ENCODE measurements around the gene PRDM12. TPM values are rescaled to one million over a fixed set of nuclear protein-coding genes. Genes with fewer than 3 reads are reported as not detected.

Gene PRDM12
- total and polyA plus RNA-seq, 2 of the 8 experiments (the other 6 are each of a cell fraction or from before 2014, with no cell fraction given), result 0.14 to 0.22 TPM

DNA sequence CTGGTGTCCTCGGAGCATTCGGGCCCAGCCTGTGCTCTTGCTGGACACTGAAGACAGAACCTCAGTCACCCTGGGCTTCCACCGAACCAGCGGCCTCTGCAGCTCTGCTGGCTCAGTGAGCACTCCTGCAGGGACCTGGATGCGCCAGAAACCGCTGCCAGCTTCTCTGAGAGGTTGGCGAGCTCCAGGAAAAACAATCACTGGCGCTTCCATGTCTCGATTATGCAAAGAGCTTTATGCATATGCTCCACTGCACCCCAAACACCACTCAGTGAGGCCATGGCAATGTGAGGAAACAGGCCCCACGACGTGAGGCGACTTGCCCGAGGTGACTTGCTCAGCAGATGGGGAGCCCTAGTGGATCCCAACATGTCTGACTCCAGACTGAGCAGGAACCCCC lies 11.0 kb downstream of the PRDM12 start (continued):
- TF ChIP-seq, protein P1, sequence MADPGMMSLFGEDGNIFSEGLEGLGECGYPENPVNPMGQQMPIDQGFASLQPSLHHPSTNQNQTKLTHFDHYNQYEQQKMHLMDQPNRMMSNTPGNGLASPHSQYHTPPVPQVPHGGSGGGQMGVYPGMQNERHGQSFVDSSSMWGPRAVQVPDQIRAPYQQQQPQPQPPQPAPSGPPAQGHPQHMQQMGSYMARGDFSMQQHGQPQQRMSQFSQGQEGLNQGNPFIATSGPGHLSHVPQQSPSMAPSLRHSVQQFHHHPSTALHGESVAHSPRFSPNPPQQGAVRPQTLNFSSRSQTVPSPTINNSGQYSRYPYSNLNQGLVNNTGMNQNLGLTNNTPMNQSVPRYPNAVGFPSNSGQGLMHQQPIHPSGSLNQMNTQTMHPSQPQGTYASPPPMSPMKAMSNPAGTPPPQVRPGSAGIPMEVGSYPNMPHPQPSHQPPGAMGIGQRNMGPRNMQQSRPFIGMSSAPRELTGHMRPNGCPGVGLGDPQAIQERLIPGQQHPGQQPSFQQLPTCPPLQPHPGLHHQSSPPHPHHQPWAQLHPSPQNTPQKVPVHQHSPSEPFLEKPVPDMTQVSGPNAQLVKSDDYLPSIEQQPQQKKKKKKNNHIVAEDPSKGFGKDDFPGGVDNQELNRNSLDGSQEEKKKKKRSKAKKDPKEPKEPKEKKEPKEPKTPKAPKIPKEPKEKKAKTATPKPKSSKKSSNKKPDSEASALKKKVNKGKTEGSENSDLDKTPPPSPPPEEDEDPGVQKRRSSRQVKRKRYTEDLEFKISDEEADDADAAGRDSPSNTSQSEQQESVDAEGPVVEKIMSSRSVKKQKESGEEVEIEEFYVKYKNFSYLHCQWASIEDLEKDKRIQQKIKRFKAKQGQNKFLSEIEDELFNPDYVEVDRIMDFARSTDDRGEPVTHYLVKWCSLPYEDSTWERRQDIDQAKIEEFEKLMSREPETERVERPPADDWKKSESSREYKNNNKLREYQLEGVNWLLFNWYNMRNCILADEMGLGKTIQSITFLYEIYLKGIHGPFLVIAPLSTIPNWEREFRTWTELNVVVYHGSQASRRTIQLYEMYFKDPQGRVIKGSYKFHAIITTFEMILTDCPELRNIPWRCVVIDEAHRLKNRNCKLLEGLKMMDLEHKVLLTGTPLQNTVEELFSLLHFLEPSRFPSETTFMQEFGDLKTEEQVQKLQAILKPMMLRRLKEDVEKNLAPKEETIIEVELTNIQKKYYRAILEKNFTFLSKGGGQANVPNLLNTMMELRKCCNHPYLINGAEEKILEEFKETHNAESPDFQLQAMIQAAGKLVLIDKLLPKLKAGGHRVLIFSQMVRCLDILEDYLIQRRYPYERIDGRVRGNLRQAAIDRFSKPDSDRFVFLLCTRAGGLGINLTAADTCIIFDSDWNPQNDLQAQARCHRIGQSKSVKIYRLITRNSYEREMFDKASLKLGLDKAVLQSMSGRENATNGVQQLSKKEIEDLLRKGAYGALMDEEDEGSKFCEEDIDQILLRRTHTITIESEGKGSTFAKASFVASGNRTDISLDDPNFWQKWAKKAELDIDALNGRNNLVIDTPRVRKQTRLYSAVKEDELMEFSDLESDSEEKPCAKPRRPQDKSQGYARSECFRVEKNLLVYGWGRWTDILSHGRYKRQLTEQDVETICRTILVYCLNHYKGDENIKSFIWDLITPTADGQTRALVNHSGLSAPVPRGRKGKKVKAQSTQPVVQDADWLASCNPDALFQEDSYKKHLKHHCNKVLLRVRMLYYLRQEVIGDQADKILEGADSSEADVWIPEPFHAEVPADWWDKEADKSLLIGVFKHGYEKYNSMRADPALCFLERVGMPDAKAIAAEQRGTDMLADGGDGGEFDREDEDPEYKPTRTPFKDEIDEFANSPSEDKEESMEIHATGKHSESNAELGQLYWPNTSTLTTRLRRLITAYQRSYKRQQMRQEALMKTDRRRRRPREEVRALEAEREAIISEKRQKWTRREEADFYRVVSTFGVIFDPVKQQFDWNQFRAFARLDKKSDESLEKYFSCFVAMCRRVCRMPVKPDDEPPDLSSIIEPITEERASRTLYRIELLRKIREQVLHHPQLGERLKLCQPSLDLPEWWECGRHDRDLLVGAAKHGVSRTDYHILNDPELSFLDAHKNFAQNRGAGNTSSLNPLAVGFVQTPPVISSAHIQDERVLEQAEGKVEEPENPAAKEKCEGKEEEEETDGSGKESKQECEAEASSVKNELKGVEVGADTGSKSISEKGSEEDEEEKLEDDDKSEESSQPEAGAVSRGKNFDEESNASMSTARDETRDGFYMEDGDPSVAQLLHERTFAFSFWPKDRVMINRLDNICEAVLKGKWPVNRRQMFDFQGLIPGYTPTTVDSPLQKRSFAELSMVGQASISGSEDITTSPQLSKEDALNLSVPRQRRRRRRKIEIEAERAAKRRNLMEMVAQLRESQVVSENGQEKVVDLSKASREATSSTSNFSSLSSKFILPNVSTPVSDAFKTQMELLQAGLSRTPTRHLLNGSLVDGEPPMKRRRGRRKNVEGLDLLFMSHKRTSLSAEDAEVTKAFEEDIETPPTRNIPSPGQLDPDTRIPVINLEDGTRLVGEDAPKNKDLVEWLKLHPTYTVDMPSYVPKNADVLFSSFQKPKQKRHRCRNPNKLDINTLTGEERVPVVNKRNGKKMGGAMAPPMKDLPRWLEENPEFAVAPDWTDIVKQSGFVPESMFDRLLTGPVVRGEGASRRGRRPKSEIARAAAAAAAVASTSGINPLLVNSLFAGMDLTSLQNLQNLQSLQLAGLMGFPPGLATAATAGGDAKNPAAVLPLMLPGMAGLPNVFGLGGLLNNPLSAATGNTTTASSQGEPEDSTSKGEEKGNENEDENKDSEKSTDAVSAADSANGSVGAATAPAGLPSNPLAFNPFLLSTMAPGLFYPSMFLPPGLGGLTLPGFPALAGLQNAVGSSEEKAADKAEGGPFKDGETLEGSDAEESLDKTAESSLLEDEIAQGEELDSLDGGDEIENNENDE (IDR thresholded peaks at IDR 0.05; ENCODE audit: insufficient replicate concordance, low read length), result no peak
- no peak for TF ChIP-seq SRF (IDR thresholded peaks at IDR 0.05; ENCODE audit: low read depth, low read length)
- TF ChIP-seq, protein P2, sequence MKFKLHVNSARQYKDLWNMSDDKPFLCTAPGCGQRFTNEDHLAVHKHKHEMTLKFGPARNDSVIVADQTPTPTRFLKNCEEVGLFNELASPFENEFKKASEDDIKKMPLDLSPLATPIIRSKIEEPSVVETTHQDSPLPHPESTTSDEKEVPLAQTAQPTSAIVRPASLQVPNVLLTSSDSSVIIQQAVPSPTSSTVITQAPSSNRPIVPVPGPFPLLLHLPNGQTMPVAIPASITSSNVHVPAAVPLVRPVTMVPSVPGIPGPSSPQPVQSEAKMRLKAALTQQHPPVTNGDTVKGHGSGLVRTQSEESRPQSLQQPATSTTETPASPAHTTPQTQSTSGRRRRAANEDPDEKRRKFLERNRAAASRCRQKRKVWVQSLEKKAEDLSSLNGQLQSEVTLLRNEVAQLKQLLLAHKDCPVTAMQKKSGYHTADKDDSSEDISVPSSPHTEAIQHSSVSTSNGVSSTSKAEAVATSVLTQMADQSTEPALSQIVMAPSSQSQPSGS (IDR thresholded peaks at IDR 0.05; ENCODE audit: low read length), result no peak
- no peak for TF ChIP-seq ATF3 (IDR thresholded peaks at IDR 0.05; ENCODE audit: insufficient read depth, low read depth, low read length)
- TF ChIP-seq NRF1 (IDR thresholded peaks at IDR 0.05; ENCODE audit: low read depth, low read length), result no peak
- TF ChIP-seq GTF2F1 (IDR thresholded peaks at IDR 0.05; ENCODE audit: borderline replicate concordance, low read depth, low read length), result no peak
- TF ChIP-seq CREB1 (IDR thresholded peaks at IDR 0.05), result no peak
- no peak for TF ChIP-seq CBX5 (IDR thresholded peaks at IDR 0.05; ENCODE audit: low read depth, low read length)
- no peak for TF ChIP-seq EP300 (IDR thresholded peaks at IDR 0.05; ENCODE audit: borderline replicate concordance in 1 of 2, low read depth in 2 of 2, low read length in 2 of 2)
